ENCODE results near the gene SNAPIN. TPM values are rescaled to one million over a fixed set of nuclear protein-coding genes. Genes with fewer than 3 reads are reported as not detected.

SNAPIN gene
- polyA plus RNA-seq, 1 of the 3 experiments (the other 2 are of a cell fraction), result 57.6 TPM

DNA sequence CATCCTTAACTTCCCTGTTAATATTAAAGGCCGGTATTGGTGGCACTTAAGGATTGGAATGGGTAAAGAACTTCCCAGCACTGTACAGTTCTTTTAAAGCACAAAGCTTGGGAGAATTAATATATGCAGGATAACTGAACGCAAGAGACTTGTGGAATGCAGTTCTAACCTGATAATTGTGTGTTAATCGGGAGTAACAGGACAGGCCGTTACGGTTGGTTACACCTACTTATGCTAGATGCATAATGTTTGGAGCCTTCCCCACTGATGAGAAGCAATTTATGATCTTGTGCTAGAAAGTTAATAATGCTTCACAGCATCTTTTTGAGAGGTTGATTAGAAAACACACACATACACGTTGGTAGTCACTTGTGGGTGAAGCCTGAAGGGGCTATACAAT is 17.6 kb upstream of the SNAPIN start:
- ChIA-PET CTCF (interaction anchor here (1.0 to 1.2 kb wide), 2 partner anchors 14 to 42 kb away, joined by 3 to 4 read pairs; no protein-coding TSS in a partner anchor), POLR2A (no interaction called here)
- Histone ChIP-seq H3K4me3 (ENCODE audit: low read depth in 2 of 2, low read length in 1 of 2) (no peak overlapping the region), H2AFZ (ENCODE audit: low read depth) (no peak overlapping the region), H3K9me3 (no peaks in the 10 kb centered on the region), H3K9ac (no peak overlapping the region), H3F3A (replicated peaks; ENCODE audit: insufficient read depth) (peaks cover 34% of the 10 kb centered on the region), H3K9me2 (no peaks in the 10 kb centered on the region), H3K27ac (ENCODE audit: low read depth in 2 of 2, low read length in 1 of 2) (no peak overlapping the region), H3K79me2 (ENCODE audit: insufficient read depth) (peaks cover 73% of the 10 kb centered on the region), H4K20me1 (ENCODE audit: insufficient read depth) (no peaks in the 10 kb centered on the region; the same call in 1 of the 2 replicates), H3K4me2 (no peak overlapping the region), H3K36me3 (replicated peaks in 1 of 2; ENCODE audit: control insufficient read depth in 1 of 2, insufficient read depth in 2 of 2, low read length in 1 of 2) (peaks cover 90 to 96% of the 10 kb centered on the region in 2 experiments), H3K27me3 (ENCODE audit: insufficient read depth) (no peaks in the 10 kb centered on the region), H3K4me1 (ENCODE audit: control insufficient read depth in 1 of 2, insufficient read depth in 2 of 2, low read depth in 1 of 2, low read length in 1 of 2) (no peaks in the 10 kb centered on the region; a peak in 1 of 4 replicates)
- WGBS (ENCODE audit: low lambda C conversion rate), result 84% methylated on average over 6 of the region's 6 CpGs
- no peak for DNase-seq
- TF ChIP-seq EZH2phosphoT487 (IDR thresholded peaks at IDR 0.05; ENCODE audit: borderline replicate concordance, low read depth) (no peak), MXI1 (IDR thresholded peaks at IDR 0.05; ENCODE audit: low read depth, low read length) (no peak), TAF1 (IDR thresholded peaks at IDR 0.05; ENCODE audit: borderline replicate concordance, low read depth, low read length) (no peak)
- TF ChIP-seq, protein P1, sequence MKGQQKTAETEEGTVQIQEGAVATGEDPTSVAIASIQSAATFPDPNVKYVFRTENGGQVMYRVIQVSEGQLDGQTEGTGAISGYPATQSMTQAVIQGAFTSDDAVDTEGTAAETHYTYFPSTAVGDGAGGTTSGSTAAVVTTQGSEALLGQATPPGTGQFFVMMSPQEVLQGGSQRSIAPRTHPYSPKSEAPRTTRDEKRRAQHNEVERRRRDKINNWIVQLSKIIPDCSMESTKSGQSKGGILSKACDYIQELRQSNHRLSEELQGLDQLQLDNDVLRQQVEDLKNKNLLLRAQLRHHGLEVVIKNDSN (IDR thresholded peaks at IDR 0.05; ENCODE audit: borderline replicate concordance, low read depth), result no peak
- TF ChIP-seq, protein P2, sequence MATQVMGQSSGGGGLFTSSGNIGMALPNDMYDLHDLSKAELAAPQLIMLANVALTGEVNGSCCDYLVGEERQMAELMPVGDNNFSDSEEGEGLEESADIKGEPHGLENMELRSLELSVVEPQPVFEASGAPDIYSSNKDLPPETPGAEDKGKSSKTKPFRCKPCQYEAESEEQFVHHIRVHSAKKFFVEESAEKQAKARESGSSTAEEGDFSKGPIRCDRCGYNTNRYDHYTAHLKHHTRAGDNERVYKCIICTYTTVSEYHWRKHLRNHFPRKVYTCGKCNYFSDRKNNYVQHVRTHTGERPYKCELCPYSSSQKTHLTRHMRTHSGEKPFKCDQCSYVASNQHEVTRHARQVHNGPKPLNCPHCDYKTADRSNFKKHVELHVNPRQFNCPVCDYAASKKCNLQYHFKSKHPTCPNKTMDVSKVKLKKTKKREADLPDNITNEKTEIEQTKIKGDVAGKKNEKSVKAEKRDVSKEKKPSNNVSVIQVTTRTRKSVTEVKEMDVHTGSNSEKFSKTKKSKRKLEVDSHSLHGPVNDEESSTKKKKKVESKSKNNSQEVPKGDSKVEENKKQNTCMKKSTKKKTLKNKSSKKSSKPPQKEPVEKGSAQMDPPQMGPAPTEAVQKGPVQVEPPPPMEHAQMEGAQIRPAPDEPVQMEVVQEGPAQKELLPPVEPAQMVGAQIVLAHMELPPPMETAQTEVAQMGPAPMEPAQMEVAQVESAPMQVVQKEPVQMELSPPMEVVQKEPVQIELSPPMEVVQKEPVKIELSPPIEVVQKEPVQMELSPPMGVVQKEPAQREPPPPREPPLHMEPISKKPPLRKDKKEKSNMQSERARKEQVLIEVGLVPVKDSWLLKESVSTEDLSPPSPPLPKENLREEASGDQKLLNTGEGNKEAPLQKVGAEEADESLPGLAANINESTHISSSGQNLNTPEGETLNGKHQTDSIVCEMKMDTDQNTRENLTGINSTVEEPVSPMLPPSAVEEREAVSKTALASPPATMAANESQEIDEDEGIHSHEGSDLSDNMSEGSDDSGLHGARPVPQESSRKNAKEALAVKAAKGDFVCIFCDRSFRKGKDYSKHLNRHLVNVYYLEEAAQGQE (IDR thresholded peaks at IDR 0.05; ENCODE audit: low read depth, low read length), result no peak

- peaks cover 82 to 92% of the 10 kb centered on the region in 2 experiments for H3K36me3 ChIP-seq (replicated peaks in 1 of 2; ENCODE audit: control insufficient read depth in 1 of 2, insufficient read depth in 2 of 2, low read length in 1 of 2)
- POLR2A ChIA-PET, result no interaction called here
These were observed 16.3 kb upstream of the SNAPIN start for GRCh38 chr1:153642161-153642560.

More at GRCh38 chr1:153642161-153642560, 16.3 kb upstream of the SNAPIN start:
- no peaks in the 10 kb centered on the region for H3K4me1 ChIP-seq (ENCODE audit: control insufficient read depth in 1 of 2, insufficient read depth in 2 of 2, low read depth in 1 of 2, low read length in 1 of 2)
- H3K9me2 ChIP-seq, result no peaks in the 10 kb centered on the region
- H4K20me1 ChIP-seq (ENCODE audit: insufficient read depth), result no peaks in the 10 kb centered on the region
- TF ChIP-seq RXRA (IDR thresholded peaks at IDR 0.05; ENCODE audit: borderline replicate concordance, low read depth), result no peak
- no peak for TF ChIP-seq GABPA (IDR thresholded peaks at IDR 0.05; ENCODE audit: low read depth)
- no peak for TF ChIP-seq CHD2 (IDR thresholded peaks at IDR 0.05; ENCODE audit: low read length, partially characterized antibody)
- TF ChIP-seq SIN3A (IDR thresholded peaks at IDR 0.05; ENCODE audit: borderline replicate concordance, low read depth, low read length), result no peak
- no peak for TF ChIP-seq FOSL2 (IDR thresholded peaks at IDR 0.05; ENCODE audit: borderline replicate concordance, low read depth)
- TF ChIP-seq NRF1 (IDR thresholded peaks at IDR 0.05; ENCODE audit: low read depth, low read length), result no peak
- TF ChIP-seq RAD21 (IDR thresholded peaks at IDR 0.05; ENCODE audit: low read length), result no peak
- TF ChIP-seq JUND (IDR thresholded peaks at IDR 0.05), result no peak
- H3K4me2 ChIP-seq, result no peak overlapping the region
- no peaks in the 10 kb centered on the region for H3K9me3 ChIP-seq
- H3K9ac ChIP-seq, result no peak overlapping the region
- CTCF ChIA-PET, result no interaction called here
- no peak overlapping the region for H3K27ac ChIP-seq (ENCODE audit: low read depth in 2 of 2, low read length in 1 of 2)
- no peaks in the 10 kb centered on the region for H3K27me3 ChIP-seq (ENCODE audit: insufficient read depth)
- H2AFZ ChIP-seq (ENCODE audit: low read depth), result no peak overlapping the region
- DNase-seq, result no peak
- 92% methylated on average over 11 of the region's 11 CpGs for WGBS (ENCODE audit: low lambda C conversion rate)
- H3F3A ChIP-seq (replicated peaks; ENCODE audit: insufficient read depth), result peaks cover 36% of the 10 kb centered on the region
- H3K79me2 ChIP-seq (ENCODE audit: insufficient read depth), result peaks cover 60% of the 10 kb centered on the region
- no peak overlapping the region for H3K4me3 ChIP-seq (ENCODE audit: low read depth in 2 of 2, low read length in 1 of 2)
